GM18502 (cell line): ENCODE measurements around the gene RPL12.

Experiments used
- ATAC-seq: cut with Tn5 transposase; IDR thresholded peaks from one replicate; pipeline ENCODE4 v1.9.1; 2021; ENCODE audit warnings: mild to moderate bottlenecking; ENCODE audit not compliant: unreplicated experiment, poor library complexity

Gene RPL12

DNA sequence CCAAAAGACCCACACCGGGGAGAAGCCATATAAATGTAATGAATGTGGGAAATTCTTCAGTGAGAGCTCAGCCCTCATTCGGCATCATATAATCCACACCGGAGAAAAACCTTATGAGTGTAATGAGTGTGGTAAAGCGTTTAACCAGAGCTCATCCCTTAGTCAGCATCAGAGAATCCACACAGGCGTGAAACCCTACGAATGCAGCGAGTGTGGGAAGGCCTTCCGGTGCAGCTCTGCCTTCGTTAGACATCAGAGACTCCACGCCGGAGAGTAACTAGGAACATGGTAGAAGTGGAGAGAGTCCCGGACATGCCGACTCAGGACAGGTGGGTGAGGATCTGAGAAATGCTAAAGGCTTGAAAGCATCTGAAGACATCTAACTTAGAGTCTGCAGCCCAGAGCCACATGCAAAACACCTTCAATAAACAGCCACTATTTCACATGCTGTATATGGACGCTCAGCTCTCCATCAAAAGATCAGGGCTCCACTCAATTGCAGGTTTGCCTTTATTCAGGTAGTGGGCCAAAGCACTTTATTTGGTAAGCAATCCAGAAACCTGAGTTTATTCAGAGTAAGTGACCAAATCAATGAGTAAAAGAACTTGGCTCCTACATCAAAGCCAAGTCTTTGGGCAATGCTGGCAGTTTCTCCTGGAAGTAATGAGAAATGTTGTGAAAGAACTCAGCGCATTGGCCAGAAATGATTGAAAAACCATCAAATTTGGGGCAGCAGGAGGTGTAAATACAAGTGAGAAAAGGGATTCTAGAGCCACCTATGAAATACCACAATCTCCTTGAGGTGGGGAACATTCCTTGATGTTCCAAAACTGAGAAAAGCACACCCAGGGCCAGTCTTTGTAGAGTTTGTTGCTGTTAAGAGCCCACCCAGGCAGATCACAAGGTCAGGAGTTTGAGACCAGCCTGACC is 6.0 kb downstream of the RPL12 start:
- no peak for ATAC-seq

DNA sequence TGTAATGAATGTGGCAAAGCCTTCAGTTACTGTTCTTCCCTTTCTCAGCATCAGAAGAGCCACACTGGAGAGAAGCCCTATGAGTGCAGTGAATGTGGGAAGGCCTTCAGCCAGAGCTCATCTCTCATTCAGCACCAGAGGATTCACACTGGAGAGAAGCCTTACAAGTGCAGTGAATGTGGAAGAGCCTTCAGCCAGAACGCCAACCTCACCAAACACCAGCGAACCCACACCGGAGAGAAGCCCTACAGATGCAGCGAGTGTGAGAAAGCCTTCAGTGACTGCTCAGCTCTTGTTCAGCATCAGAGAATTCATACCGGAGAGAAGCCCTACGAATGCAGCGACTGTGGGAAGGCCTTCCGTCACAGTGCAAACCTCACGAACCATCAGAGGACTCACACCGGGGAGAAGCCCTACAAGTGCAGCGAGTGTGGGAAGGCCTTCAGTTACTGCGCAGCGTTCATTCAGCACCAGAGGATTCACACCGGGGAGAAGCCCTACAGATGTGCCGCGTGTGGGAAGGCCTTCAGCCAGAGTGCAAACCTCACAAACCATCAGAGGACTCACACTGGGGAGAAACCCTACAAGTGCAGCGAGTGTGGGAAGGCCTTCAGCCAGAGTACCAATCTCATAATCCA is 6.8 kb downstream of the RPL12 start:
- ATAC-seq, result no peak

DNA sequence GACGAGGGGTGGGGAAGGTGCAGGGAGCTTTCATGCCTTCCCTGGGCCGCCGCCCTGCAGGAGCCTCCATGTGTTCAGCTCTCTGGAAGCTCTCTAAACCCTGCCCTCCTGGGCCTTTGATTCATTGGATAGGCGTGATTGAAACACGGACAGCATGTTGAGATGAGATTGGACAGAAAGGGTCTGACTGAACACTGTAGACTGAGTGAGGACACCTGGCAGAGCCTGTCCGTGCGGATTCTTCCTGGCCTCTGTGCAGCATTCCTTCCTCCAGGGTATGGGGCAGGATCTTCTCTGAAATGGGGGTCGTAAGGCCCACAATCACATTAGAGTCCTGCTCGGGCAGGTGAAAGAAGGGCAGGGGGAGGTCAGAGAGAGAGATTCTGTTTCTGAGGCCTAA is 12.8 kb downstream of the RPL12 start:
- no peak for ATAC-seq

DNA sequence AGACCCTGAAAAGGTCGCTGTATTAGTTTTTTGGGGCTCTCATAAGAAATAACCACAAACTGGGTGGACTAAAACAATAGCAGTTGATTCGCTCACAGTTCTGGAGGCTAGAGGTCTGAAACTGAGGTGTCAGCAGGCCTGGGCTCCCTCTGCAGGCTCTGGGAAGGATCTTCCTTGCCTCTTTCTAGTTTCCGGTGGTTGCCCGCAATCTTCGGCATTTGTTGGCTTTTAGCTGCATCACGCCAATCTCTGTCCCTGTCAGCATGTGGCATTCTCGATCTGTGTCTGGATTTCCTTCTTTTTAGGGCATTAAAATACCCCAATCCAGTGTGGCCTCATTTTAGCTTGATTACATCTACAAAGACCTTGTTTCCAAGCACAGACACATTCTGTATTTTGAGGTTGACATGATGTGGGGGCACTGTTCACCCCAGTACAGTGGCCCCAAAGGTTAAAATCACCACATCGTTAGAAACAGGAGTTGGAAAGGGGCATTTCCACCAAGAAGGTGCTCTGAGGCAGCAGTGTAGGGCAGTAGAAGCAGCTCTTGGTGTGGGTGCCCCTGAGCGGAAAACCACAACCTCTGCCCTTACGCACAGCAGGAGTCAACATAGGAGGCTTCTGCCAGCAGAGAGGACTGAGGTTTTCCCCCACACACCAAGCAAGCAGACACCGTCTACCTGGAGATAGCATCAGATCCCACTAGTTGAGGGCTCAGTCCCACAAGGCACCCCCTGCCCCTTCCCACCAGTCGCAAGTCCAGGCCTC is 13.5 kb downstream of the RPL12 start:
- ATAC-seq, result no peak

DNA sequence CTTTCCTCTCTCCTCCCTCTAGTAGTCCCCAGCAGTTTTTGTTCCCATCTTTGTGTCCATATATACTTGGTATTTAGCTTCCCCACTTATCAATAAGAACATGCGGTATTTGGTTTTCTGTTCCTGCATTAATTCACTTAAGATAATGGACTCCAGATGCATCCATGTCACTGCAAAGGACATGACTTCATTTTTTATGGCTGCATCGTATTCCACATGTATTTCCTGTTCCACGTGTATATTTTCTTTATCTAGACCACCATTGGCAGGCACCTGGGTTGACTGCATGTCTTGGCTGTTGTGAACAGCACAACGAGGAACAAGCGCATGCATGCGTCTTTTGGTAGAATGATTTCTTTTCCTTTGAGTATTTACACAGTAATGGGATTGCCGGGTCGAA is 20.8 kb downstream of the RPL12 start:
- ATAC-seq, result no peak

DNA sequence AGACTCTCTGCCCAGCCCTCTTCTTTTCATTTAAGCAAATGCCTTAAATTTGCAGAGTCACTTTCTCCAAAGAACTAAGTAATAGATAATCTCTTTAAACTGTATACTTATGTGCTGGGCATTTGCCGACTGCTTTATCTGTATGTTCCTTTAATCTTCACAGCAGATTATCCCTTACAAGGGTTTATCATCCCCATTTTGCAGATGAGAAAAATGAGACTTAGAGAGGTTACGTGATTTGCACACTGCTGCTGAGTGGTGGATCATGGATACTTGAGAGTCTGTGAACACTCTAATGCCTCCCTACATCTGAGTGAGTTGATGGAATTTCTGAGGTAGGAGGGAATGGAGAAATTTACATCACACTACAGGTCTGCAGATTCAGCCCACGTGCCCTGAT is 22.9 kb downstream of the RPL12 start:
- no peak for ATAC-seq

DNA sequence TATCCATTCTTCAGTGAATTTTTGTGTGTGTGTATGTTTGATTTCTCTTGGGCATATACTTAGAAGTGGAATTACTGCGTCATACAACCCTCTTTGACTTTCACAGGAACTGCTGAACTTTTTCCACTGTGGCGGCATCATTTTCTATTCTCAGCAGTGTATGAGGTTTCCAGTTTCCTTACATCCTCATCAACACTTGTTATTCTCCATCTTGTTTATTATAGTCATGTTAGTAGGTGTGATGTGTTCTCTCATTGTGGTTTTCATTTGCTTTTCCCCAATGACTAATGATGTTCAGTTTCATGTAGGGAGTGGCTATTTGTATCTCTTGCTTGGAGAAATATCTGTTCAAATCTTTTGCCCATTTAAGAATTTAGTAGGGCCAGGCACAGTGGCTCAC is 24.4 kb downstream of the RPL12 start:
- no peak for ATAC-seq

DNA sequence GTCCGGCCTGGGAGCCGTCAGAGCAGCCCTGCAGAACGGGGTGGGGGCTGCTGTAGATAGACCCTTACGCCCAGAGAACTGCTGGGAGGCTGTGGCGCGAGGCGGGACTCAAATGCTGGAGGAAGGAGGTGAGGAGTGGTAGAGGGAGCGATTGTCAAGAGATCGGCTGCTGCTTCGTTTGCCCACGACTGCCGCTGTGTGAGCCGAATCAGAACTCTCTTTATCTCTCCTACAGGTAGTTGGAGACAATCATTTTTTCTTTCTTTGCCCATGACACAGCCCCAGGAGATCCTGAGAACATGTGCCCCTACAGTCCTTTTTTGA is 26.6 kb downstream of the RPL12 start:
- ATAC-seq, result no peak

DNA sequence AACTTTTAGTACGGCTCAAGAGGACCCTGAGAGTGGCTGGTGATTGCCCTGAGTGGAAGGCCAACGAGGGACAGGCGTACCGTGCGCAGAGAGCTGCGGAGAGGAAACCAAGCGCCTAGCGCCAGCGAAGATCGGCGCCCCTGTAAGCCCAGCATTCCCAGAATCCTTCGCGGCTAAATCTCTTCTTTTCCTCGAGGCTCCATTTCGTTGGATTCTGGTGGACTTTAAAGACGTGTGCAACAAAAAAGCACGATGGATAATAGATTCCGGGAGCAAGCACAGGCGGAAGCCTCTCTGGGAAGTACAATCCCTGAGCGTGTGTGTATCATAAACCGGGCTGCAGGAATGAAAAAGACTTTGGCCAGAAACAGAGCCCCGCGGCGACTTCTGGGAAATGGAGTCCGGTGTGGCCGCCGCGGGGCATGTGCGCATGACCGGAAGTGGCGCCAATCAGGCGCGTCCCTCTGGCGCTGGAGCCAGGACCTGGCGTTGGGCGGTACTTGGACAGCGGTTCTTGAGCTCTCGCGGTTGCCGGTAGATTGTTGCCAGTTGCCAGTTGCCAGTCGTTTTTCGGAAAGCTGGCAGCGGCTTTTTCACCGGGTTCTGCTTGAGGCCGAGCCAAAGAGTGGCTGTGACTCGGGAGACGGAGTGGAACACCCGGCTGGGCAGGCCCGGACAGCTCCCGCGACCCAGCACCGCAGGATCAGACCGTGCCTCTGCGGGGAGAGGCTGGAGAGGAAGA is 27.1 kb downstream of the RPL12 start, which contains the start of gene ZNF79:
TSS of gene ZNF79 (plus strand) at position 449 of the 742 bp plus-strand sequence. CDS start 406 bp downstream, outside the sequence.
- peak; percentile 86 for ATAC-seq

DNA sequence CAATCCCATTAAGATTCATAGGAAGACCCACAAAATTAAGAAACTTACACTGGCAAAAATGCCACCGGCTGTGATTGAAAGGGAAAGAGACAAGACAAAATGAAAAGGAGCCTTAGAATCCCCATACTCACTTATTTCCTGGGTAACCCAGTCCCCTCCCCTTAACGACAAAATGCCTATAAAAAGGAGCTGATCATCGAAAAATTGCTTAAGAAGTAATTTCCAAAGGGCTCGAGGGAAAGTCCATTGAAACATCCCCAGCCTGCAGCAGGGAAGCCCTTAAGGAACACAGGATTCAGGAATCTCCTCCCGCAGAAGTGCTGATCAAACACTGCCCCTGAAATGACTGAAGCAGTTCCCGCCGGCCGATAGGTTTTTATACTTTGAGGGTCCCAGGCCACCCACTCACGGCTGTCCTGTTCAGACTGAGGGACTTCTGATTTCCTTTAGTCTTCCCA is 27.7 kb downstream of the RPL12 start:
- ATAC-seq, result no peak

DNA sequence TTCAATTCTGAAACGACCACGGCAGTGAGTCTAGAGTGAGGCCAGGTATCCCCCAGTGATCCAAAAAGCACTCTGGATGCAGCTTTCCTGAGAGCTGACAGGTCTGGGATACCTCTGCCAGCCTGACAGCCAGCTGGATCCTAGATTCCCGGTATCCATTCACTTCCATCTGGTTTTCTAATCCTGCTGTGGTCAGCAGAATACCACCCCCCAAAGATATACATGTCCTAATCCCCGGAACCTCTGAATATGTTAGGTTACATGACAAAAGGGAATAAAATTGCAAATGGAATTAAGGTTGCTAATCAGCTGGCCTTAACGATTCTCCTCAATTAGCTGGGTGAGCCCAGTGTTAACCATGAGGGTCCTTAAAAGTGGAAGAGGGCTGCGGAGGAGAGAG is 28.4 kb downstream of the RPL12 start:
- ATAC-seq, result no peak

DNA sequence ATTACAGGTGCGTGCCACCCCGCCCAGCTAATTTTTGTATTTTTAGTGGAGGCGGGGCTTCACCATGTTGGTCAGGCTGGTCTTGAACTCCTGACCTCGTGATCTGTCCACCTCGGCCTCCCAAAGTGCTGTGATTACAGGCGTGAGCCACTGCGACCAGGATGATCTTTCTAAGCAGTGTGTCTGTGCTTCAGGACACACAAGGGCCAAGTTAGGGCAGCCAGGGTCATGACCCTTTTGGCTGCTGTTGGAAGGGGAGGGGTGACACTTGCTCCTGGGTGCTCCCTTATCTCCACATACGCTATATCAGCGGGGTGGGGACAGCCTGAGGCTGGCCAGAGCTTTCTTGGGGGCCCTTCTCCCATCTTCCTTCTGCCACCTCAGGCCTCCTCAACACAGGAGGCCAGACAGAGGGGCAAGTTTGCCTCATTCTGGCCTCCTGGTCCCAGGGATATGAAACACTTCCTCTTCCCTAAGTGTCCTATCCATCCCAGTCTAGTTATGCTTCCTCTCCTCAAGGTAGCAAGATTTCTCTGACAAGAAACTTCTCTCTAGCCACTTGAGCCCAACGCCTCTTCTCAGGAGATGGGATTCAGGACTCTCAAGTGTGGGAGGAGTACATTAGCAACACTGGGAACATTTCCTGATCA is 28.9 kb downstream of the RPL12 start:
- no peak for ATAC-seq

DNA sequence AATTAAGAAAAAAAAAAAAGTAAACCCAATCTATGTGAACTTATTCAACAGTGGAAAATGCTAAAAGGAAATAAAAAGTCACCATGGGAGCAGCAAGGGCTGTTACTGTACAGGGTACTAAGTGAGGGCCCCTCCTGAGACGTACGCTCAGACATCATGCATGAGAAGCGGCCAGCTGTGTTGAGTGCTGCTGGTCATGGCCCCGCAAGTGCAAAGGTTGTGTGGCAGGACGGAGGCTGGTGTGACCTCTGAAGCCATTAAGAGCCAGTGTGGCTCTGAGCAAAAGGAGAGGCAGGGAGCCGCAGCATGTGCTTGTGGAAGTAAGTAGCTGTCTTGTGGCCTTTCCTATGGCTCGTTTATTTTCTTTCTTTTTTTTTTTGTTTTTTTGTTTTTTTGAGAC is 30.1 kb downstream of the RPL12 start:
- ATAC-seq, result no peak

DNA sequence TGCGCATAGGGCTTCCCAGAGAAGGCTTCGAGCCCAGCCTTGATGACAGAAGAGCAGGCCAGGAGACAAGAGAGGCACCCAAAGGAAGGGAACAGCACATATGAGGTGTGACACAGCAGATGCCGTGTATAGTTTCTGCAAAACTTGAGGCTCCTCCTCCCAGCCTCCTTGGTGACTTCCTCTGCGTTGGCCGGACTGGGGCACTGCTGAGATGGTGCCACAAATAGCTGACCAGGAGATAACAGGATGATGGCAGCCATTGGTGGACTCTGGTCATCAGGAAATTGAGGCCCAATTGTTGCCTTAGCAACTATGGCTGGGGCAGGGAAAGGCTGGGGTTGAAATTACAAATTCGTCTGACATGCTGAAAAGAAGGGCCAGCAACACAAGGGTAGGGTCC is 31.9 kb downstream of the RPL12 start:
- ATAC-seq, result no peak

DNA sequence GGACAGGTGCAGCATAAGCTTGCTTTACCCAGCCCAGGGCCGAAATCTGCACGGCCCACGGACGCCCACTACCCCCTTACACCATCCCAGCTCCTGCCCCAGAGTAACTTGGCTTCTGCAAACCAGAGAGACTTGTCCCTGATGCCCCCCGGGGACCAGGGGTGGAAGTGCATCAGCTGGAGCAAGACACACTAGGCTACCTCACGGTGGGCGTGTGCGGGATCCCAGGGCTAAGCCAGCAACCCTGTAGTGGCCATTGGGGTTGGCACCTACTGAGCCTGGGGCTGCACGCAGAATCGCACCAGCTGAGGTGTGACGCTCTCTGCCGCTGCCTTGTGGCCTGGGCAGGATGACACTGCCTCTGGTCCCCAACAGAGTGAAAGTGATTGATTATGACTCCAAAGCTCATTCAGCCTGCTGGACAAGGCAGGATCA is 33.2 kb downstream of the RPL12 start:
- no peak for ATAC-seq

DNA sequence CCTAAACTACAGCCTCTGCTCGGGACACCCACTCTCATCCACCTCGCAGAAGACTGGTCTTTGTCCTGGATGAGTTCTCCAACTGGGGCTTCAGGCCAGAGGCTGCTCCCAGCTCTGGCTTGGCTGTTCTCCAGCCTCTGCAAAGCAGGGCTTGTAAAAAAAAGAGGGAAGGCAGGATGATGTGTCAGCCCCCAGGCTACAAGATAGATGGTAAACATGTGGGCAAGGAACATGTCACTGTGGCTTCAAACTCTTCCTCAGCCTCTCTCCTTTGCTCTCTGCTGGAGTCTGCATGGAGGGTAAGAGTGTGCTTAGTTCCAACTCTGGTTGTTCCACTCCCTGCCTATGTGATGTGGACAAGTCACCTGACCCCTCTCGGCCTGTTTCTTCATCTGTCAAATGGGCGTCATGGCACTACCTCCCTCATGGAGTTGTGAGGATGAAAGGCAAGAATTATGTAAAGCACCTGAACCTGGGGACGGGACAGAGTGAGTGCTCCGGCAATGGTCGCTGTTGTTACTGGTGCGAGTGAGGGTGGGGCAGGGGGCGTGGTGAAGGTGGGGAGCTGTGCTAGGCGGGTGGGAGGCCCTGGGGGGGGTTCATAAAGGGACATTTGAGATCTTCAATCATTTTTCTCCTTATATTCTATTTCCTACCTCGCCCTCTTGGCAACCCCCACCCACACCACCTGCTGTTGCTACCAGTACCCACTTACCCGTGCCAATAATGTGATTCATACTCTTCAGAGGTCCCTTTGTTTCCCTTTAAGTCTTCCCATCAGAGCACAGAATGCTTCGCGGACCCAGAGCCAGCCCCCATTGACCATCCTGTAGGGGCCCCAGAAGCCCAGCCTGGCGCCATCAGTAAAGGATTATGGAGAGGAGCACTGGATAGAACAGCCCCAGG is 33.8 kb downstream of the RPL12 start:
- no peak for ATAC-seq

DNA sequence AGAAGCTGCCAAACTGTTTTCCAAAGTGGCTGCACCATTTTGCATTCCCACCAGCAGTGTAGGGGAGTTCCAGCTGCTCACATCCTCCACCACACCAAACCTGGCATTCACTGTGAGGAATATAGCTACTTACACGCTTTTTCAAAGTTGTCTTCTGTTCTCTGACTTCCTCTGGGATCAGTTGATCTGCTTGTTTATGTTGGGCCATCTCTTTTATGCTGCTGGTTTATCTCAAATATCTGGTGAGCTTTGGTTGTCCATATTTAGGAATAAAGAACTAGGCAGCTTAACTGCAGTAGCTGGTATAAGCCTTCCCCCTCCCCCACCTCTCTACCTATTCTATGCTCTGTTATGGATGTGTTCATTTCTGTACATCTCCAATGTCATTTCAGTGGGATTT is 35.5 kb downstream of the RPL12 start:
- ATAC-seq, result no peak

DNA sequence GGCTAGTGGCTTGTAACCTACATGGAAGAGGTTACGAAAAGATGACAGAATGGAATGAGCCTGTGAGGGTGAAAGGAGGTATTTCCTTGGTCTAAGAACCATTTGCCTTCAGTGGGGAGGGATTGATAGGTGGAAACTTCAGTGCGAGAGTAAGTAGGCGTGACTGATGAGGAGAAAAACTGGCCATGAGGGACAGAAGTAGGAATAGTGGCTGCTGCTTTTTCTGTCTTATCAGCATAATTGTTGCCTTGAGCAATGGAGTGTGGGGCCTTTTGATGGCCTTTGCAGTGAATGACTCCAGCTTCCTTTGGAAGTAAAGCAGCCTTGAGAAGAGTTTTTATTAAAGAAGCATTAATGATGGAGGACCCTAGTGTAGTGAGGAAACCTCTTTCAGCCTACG is 36.1 kb downstream of the RPL12 start:
- ATAC-seq, result no peak

DNA sequence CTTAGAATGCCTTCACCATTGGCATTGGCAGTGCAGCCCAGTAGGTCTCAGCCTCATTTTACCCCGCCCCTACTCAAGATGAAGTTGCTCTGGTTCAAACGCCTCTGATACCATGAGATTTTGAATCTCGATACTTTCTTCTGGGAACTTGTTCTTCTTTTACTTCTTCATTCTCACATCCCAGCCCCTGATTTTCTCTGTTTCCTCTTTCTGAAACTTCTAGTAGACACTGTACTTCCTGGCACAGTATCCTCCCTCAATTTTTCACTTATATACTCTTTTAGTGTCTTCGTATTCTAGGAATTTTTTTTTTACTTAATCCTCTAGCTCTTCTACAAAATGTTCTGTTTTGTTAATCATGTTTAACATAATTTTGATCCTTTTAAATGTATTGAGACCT is 40.1 kb downstream of the RPL12 start:
- no peak for ATAC-seq
